Measurements from ENCODE around the gene RFT1. TPM values are rescaled to one million over a fixed set of nuclear protein-coding genes. Genes with fewer than 3 reads are reported as not detected.

The RFT1 gene
- total RNA-seq, 2 experiments from 2014 or later = 8.5 to 10.2 TPM

DNA sequence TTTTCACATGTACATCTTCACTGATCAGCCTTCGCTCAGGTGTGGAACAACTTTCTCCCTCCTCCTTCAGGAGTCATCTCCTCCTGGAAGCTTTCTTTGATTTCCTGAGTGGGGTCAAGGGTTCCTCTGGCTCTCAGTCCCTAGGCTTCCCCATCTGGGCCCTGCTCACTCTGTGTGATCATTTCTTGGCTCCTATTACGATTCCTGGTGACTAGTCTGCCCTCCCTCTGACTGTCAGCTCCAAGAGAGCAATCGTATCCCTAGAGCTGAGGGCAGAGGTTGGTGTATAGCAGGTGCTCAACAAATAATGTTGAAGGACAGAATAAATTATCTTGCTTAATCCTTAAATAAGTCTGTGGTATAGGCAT, 15.5 kb upstream of the RFT1 start:
- H3K9me3 Mint-ChIP-seq = no peaks in the 10 kb centered on the region
- TF ChIP-seq, protein P1, sequence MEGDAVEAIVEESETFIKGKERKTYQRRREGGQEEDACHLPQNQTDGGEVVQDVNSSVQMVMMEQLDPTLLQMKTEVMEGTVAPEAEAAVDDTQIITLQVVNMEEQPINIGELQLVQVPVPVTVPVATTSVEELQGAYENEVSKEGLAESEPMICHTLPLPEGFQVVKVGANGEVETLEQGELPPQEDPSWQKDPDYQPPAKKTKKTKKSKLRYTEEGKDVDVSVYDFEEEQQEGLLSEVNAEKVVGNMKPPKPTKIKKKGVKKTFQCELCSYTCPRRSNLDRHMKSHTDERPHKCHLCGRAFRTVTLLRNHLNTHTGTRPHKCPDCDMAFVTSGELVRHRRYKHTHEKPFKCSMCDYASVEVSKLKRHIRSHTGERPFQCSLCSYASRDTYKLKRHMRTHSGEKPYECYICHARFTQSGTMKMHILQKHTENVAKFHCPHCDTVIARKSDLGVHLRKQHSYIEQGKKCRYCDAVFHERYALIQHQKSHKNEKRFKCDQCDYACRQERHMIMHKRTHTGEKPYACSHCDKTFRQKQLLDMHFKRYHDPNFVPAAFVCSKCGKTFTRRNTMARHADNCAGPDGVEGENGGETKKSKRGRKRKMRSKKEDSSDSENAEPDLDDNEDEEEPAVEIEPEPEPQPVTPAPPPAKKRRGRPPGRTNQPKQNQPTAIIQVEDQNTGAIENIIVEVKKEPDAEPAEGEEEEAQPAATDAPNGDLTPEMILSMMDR (IDR thresholded peaks at IDR 0.05) = no peak
- H3K27me3 Mint-ChIP-seq = no peaks in the 10 kb centered on the region
- no peak overlapping the region for H3K4me3 ChIP-seq (ENCODE audit: low read length)
- ATAC-seq (ENCODE audit: poor library complexity) (no peak), DNase-seq (no peak)
- H3K27ac Mint-ChIP-seq = no peak overlapping the region
- H3K27ac ChIP-seq (ENCODE audit: low read depth in 1 of 2, low read length in 2 of 2) = no peak overlapping the region
- no peaks in the 10 kb centered on the region for H3K4me1 Mint-ChIP-seq (ENCODE audit: low read depth)
- H3K27me3 ChIP-seq (ENCODE audit: control insufficient read depth in 1 of 2, insufficient read depth in 2 of 2, low read length in 2 of 2) = no peaks in the 10 kb centered on the region
- no peaks in the 10 kb centered on the region for H3K9me3 ChIP-seq (ENCODE audit: control insufficient read depth in 1 of 2, insufficient read depth in 1 of 2, low read length in 2 of 2)
- no peaks in the 10 kb centered on the region for H3K36me3 ChIP-seq (ENCODE audit: insufficient read depth, low read length)
- H3K4me3 Mint-ChIP-seq = no peak overlapping the region
- H3K36me3 Mint-ChIP-seq (ENCODE audit: low read depth) = no peaks in the 10 kb centered on the region
- ChIA-PET POLR2A (no interaction called here), CTCF (no interaction called here)
- intact Hi-C loops (cut with DNase I, micrococcal nuclease) = no loop called here
- H3K4me1 ChIP-seq (ENCODE audit: insufficient read depth, low read length) = no peaks in the 10 kb centered on the region

DNA sequence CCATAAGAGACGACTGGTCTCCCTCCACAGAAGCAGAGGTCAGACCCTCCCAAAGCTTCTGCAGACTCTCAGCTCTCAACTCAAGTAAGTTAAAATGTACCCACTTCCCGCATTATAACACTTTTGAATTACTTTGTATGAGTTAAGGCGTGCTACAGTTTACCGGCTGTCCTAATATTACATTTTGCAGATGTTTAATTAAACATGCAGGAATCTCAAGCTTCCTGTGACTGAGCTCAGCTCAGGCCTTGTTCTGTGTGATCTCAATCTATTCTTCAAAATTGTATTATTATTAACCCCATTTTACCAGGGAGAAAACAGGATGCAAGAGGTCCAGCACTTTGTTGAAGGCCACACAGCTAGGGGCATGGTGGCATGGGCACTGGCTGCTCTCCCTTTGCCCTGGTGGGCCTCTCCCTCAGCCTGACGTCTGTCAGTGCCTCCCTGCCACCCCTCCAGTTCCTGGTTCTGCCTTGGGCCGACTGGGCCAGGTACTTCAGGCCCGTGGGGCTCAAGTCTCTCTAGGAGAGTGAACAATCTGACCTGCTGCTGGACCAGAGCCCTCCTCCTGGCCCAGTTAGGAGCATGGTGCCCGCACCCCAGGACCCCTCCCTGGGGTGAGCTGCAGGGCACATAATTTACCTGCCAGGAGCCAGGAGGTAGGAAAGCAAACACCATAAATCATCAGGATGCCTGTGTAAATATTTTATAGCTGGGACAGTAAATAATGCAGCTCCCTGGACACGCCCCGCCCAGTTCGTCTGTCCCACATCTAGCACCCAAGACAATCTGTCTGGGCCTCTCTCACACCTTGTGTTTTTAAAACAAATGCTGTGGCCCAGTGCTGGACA, 14.9 kb upstream of the RFT1 start:
- H3K9me3 Mint-ChIP-seq = no peaks in the 10 kb centered on the region
- H3K4me3 Mint-ChIP-seq = no peak overlapping the region
- Histone ChIP-seq H3K36me3 (ENCODE audit: insufficient read depth, low read length) (no peaks in the 10 kb centered on the region), H3K4me1 (ENCODE audit: insufficient read depth, low read length) (no peaks in the 10 kb centered on the region), H3K27me3 (ENCODE audit: control insufficient read depth in 1 of 2, insufficient read depth in 2 of 2, low read length in 2 of 2) (no peaks in the 10 kb centered on the region), H3K4me3 (ENCODE audit: low read length) (no peak overlapping the region), H3K27ac (ENCODE audit: low read depth in 1 of 2, low read length in 2 of 2) (no peak overlapping the region), H3K9me3 (ENCODE audit: control insufficient read depth in 1 of 2, insufficient read depth in 1 of 2, low read length in 2 of 2) (no peaks in the 10 kb centered on the region)
- ATAC-seq (ENCODE audit: poor library complexity) (no peak), DNase-seq (no peak)
- H3K36me3 Mint-ChIP-seq (ENCODE audit: low read depth) = no peaks in the 10 kb centered on the region
- ChIA-PET CTCF (no interaction called here), POLR2A (no interaction called here)
- TF ChIP-seq, protein P1 (IDR thresholded peaks at IDR 0.05) = no peak
- intact Hi-C loops (cut with DNase I, micrococcal nuclease) = no loop called here
- no peak overlapping the region for H3K27ac Mint-ChIP-seq
- H3K4me1 Mint-ChIP-seq (ENCODE audit: low read depth) = no peaks in the 10 kb centered on the region
- H3K27me3 Mint-ChIP-seq = no peaks in the 10 kb centered on the region

DNA sequence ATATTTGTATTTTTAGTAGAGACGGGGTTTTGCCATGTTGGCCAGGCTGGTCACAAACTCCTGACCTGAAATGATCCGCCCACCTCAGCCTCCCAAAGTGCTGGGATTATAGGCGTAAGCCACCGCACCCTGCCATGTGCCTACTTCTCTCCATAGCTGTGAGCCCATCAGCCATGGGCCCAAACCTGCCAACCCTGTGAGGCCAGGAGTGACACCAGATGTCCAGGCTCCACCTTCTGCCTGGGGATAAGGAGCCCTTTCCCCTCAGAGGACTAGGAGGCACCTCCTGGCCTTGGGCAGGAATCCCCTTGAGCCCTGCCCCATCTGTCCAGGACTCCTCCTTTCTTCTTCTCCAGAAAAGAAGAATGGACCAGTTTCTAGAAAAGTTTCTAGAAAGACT, 14.2 kb upstream of the RFT1 start:
- Mint-ChIP-seq H3K27ac (no peak overlapping the region), H3K4me1 (ENCODE audit: low read depth) (no peaks in the 10 kb centered on the region), H3K27me3 (no peaks in the 10 kb centered on the region), H3K36me3 (ENCODE audit: low read depth) (no peaks in the 10 kb centered on the region), H3K9me3 (no peaks in the 10 kb centered on the region), H3K4me3 (no peak overlapping the region)
- Histone ChIP-seq H3K36me3 (ENCODE audit: insufficient read depth, low read length) (no peaks in the 10 kb centered on the region), H3K27me3 (ENCODE audit: control insufficient read depth in 1 of 2, insufficient read depth in 2 of 2, low read length in 2 of 2) (no peaks in the 10 kb centered on the region), H3K9me3 (ENCODE audit: control insufficient read depth in 1 of 2, insufficient read depth in 1 of 2, low read length in 2 of 2) (no peaks in the 10 kb centered on the region), H3K27ac (ENCODE audit: low read depth in 1 of 2, low read length in 2 of 2) (no peak overlapping the region), H3K4me3 (ENCODE audit: low read length) (no peak overlapping the region), H3K4me1 (ENCODE audit: insufficient read depth, low read length) (no peaks in the 10 kb centered on the region)
- ChIA-PET POLR2A (no interaction called here), CTCF (no interaction called here)
- TF ChIP-seq, protein P1 (IDR thresholded peaks at IDR 0.05) = no peak
- ATAC-seq (ENCODE audit: poor library complexity) (no peak), DNase-seq (no peak)
- intact Hi-C loops (cut with DNase I, micrococcal nuclease) = no loop called here
